DMS79 treated with DMSO at 0.1 percent for 48 hours (cell line): ENCODE results near the gene ADGRG7.
"Not testable (repeated sequence)": the region's sequence is repeated elsewhere in the genome, so short reads cannot be mapped to it uniquely, and the experiment has no call there.

Experiments
- DNase-seq: peaks from one replicate; lab custom pipeline; 2025; lab: John Stamatoyannopoulos, UW

ADGRG7 gene

DNA sequence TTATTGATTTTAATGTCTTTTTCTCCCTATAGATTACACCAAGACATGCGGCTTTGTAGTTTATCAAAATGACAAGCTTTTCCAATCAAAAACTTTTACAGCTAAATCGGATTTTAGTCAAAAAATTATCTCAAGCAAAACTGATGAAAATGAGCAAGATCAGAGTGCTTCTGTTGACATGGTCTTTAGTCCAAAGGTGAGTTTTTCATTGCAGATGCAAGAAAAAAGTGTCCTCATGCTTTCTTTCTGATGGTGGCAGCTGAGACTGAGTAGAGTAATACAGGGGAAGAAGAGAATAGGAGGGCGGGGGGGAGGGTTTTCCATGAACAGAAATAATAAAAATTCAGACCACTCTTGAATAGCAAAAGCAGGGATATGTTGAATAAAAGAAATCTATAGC, 36.5 kb downstream of the ADGRG7 start:
- DNase-seq: no peak

DNA sequence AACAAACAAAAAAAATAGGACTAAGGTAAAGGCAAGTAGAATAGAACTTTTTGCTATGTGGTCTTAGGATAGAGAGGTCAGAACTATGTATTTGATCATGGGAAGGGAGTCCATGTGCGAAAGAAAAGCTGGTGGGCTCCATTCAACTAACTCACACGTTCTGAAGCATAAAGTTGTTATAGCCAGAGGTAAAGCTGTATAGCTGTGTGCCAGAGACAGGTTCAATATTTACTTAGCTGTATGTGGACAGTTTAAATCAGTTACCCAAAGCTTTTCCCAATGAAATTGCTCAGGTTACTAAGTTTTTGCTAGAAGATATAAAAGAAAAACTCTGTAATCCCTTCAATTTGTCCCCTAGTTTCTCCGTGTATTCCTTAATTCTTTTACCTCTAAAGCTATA, 37.8 kb downstream of the ADGRG7 start:
- no peak for DNase-seq

DNA sequence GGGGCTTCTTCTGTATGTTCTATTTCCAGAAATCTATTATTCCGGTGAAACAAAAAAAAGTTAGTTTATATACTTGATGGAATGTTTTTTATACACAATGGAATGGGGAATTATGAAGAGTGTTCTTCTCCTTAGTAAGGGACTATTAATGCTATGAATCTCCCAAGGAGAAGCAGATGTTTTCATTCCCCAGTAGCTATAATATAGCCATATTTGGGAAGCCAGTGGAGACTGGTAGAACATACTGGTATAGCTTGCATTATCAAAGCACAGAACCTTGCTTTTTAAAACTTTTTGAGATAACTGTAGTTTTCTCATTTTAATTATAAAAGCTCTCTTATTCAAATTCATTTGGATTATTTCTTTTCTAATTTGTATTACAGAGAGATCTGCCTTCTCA, 38.3 kb downstream of the ADGRG7 start:
- DNase-seq: no peak

DNA sequence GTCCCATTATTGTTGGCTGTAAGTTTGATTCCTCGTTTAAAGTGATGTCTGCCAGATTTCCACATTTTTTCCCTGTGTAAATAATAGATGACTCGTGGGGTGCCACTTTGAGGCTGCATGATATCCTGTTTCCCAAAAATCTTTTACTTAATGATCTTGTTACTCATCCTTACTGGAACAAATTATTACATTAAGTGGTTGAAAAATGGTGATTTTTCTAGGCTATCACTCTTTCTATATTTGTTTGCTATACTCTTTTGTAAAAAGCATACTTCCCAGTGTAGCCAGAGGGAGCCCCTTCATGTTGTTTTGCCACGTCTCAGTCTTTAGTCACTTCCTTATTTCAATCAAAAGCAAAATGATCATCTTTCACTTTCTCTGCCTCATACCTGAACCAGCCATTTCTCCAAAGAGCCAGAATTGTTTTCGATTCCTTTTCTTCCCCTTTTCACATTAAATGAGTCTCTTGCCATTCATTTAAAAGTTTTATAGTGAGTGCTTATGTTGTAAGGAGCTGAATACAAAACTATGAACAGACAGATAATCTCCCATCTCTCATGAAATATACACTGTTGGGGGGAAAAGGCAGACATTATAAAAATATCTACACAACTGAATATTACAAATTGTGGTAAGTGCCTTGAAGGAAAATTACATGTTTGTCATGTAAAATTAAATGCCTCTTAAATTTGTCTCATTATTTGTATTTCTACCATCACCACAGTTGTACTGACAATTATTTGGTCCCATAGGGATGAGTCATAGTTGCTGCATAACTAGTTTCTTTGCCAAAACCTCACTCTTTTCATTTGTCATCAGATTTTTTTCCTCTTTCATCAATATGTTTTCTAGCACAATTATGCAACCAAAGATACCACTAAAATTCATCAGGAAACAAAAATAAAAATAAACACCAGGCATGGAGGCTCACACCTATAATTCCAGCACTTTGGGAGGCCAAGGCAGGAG, 41.5 kb downstream of the ADGRG7 start:
- no peak for DNase-seq

DNA sequence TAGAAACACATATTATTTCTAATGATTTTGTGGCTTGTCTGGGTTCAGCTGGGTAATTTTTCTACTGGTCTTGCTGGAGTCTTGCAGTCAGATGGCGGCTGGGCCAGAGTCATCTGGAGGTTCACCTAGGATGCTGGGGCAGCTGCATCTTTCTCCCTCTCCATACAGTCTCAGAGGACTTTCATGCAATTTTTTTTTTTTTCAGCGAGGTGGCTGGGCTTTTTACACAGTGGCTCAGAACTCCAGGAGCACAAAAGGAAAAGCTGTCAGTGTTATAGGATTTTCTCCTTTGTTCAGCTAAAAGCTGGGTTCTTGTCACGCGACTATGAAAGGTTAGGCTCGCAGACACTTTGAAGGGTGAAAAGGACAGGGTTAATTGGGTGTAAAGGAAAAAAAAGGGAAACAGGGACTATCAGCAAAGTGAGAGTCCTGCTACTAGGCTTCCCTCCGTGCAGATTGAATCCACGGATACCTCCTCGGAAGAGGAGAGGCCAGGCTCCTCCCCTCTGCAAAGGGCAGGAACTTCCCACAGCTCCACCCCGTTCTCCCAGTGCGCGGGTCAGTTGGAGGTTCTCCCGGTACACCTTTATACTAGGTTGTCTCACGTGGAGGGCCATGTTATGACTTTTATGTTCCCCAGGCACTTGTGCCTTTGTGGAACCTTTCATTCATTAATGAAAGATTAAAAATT, 44.3 kb downstream of the ADGRG7 start:
- no peak for DNase-seq

DNA sequence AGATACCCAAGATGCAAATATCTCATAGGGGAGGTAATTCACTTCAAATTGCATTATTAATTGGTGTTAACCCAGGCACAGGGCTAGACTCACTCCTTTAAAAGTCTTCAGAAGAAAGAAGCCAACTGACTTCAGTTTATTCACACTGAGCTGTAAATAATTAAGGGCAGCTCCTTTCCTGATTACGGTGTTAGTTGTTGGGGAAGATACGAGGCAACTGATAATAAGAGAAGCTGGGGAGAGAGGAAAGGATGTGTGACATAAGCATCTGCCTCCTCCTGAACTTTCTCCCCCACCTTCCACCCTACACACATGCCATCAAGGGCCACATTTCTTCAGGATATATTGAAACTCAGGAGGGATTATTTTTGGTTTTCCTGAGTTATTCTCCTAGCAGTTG, 47.5 kb downstream of the ADGRG7 start:
- no peak for DNase-seq

DNA sequence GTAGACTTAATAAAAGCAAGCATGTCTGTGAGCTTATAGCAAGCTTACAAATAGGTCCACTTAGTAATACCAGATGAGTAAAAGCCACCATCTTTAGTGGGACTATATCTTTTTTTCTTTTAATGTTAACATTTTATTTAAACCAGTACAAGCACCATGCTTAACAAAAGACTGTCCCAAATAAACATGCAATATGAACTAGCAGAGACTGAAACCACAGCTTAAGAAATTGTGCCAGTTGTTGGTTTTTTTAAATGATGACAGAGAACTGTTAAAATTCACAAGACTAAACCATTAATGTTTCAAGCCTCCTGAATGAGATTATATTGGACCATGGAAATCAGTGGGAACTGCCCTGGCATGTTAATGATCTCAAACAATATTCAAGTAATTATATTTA, 51.9 kb downstream of the ADGRG7 start:
- not testable (repeated sequence) for DNase-seq

DNA sequence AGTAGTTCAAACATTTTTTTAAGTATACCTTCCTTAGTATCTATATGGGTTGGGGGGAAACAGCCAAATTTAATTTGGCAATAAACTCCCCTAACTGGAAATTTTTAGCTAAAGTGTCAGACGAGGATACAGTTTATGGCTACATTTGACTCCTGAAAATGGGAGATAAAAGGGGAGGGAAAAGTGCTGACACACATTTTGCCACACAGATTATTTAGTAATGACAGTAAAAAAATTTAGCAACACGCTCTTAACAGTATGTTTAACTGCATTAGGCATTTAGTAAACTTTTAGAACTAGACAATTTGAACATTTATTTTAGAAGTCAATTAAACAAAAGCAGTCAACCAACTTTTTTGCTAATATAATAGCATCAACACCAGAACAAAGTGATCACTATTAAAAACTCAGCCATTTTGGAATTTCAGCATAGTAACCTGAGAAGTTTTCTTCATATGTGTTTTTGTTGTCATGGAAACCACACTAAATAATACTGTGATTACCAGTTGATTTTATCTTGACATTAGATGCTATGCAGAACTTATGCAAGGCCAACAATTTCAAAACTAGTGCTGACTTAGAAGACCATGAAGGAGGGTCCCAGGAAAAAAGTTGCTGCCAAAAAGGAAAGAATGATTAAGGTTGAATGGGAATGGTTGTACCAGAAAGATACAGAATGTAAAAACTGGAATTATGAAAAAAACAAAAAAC, 52.9 kb downstream of the ADGRG7 start:
- DNase-seq: no peak

DNA sequence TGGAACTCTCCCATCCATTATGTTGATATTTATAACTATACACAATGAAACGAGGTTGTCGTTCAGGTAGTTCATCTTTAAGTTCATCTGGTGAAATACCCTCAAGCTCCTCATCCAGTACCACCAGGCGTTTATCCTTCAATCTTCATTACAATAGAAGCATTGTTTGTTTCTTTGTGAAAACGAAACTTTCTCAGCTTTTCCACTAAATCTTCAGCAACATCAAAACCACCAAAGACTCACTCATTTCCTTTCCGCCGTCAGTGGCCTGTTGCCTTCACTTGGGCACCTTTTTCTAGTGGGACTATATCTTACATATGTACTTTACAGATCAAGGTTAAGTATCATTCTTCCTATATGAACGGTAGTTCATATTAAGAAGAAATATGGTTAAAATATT, 55.8 kb downstream of the ADGRG7 start:
- no peak for DNase-seq

DNA sequence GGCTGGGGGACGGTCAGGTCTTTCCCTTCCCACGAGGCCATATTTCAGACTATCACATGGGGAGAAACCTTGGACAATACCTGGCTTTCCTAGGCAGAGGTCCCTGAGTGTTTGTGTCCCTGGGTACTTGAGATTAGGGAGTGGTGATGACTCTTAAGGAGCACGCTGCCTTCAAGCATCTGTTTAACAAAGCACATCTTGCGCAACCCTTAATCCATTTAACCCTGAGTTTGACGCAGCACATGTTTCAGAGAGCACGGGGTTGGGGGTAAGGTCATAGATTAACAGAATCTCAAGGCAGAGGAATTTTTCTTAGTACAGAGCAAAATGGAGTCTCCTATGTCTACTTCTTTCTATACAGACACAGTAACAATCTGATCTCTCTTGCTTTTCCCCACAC, 57.3 kb downstream of the ADGRG7 start:
- not testable (repeated sequence) for DNase-seq

DNA sequence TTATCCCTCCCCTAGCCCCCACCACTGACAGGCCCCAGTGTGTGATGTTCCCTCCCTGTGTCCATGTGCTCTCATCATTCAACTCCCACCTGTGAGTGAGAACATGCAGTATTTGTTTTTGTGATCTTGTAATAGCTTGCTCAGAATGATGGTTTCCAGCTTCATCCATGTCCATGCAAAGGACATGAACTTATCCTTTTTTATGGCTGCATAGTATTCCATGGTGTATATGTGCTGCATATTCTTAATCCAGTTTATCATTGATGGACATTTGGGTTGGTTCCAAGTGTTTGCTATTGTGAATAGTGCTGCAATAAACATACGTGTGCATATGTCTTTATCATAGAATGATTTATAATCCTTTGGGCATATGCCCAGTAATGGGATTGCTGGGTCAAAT, 57.9 kb downstream of the ADGRG7 start:
- not testable (repeated sequence) for DNase-seq

DNA sequence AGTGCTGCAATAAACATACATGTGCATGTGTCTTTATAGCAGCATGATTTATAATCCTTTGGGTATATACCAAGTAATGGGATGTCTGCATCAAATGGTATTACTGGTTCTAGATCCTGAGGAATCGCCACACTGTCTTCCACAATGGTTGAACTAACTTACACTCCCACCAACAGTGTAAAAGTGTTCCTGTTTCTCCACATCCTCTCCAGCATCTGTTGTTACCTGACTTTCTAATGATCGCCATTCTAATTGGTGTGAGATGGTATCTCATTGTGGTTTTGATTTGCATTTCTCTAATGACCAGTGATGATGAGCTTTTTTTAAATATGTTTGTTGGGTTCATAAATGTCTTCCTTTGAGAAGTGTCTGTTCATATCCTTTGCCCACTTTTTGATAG, 61.6 kb downstream of the ADGRG7 start:
- DNase-seq: not testable (repeated sequence)

DNA sequence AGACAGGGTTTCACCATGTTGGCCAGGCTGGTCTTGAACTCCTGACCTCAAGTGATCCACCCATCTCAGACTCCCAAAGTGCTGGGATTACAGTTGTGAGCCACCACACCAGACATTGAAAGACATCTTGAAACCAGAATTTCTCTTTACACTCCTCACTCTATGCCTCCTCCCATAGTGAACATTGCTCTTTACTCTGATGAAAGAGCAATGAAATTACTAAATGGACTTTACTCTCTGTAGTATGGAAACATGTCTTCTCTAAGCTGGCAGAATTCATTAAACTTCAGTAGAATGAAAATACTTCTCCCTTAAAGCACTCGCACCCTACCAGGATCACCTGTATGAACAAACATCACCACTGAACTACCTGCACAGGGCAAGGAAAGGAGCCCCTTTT, 72.1 kb downstream of the ADGRG7 start:
- DNase-seq: no peak

DNA sequence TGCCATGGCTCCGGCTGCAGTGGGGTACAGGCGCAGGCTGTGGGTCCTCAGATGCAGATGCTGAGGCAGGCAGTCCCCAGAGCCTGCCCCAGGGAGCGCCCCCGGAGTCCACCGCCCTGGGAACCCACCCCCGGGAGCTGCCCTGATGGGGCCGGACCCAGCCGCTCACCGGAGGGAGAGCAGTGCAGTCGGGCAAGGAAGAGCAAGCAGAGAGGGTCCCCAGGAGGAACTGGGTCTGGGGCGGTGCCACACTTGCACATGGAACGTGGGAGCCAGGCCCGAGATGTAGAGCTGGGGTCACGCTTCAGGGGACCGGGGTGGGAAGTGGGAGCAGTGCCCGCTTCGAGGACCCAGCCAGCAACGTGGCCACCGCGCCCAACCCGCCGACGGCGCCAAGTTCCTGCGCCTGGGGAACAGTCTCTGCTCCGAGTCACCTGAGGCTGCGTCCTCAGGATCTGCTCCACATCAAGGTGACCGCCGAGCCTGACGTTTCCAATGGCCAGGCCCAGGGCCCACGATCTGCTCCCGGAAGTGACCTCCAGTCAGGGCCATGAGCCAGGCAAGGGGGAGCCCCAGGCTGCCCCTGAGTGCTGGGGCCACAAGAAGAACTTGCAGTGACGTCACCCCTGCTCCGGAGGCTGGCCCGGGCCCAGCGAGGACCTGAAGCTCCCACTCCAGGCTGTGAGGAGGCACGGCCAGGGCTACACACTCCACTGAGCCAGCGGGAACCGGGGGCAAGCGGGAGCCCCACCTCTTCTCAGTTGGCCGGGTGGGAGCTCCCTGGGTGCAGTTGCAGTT, 72.9 kb downstream of the ADGRG7 start:
- no peak for DNase-seq

DNA sequence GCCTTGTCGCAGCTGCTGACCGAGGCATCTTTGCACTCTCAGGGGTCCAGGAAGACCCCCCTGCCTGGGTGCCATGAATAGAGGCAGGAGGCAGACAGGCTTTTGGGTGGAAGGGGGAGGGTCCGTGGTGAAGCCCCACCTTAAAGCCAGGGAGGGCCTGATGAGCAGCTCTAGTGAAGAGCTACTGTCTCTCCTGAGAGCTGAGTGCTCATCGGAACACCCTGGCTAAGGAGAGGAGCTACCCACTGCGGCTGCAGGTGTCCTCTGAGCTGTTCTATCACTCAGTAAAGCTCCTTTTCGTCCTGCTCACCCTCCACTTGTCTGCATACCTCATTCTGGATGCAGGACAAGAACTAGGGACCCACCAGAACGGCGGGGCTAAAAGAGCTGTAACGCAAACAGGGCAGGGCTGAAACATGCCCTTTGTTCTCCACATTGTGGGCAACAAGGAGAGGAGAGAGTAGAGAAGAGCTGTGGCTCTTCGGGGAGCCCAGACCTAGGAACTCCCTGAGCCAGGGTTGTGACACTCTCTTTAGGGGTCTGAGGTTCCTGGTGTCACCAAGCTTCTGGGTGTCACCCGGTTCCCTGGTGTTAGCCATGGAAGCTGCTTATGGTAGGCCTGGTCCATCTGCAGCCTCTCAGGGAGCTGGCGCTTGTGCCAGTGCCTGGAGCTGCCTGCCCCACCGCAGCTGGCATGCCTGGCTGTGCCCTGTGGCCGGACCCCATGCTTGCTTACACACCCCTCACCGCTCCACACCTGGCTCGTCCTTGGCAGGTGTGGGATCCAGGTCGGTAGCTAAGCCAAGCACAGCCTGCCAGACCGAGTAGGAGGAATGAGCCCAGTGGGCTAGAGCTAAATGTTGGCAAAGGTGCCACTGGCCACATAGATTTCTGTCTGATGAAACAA, 73.7 kb downstream of the ADGRG7 start:
- DNase-seq: no peak

DNA sequence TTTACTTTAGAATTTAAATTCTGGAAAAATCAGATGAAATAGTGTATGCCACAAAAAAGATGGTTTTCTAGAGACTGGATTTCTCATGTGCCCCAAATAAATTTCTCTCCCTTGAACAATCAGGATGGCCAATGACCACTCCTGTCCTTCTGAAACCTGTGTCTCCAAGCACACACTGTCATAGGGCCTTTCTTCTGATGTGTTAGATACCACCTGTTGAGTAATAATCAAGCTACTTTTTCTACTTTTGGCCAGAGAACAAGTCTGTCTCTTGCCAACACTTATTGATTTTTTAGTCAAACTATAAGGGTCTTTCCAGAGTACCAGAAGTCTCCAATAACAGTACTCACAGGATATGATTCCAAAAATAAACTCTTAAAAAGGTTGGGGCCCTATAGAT, 83.8 kb downstream of the ADGRG7 start:
- no peak for DNase-seq

DNA sequence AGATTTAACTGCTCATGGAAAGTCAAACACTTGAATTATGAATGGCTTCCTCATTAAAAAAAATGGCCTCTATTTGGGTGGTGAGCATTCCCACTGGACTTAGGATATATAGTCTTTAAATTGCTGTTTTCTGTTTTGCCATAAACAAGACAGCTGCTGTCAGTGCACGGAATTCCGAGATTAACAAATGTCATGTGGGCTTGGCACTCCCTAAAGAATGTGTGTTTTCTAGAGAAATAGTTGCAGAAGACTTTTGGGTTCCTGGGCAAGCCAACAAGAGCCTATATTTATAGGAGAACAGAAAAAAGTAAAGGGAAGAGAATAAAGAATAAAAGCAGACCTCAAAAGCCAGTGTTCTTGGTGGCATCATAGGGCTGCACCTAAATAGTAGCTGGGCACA, 86.3 kb downstream of the ADGRG7 start:
- DNase-seq: no peak

DNA sequence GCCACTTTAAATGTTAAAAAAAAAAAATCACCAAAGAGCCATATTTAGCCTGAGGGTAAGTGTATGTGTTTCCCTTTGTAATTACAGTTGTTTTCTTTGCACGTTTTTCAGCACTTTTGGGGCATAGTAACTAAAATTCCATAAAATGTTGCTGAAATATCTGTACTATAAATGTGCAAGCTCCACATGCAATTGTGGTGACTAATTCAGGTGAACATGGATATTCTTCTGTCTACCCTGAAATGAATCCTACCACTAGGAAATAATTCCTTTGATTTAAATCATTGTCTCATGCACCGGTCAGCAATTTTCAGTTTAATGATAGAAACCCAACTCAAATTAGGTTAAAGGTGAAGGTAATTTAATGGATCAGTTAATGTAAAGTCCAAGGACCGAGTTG, 86.8 kb downstream of the ADGRG7 start:
- no peak for DNase-seq

DNA sequence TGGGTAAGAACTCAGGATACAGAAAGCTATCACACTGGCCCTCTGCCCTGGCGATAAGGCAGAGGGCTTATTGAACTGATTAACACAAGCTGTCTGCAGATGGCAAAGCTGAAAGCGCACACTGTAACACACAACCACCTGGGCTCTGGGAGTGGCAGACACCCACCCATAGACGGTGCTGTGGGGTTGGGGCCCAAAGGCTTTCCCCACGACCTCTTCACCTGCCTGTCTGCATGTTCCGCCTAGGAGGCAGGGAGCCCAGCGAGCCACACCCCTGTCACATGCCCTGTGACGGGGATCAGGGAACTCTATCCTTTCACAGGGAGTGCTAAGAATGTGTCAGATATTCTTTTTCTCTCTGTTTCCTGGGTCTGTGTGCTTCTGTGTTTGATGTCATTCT, 87.8 kb downstream of the ADGRG7 start:
- no peak for DNase-seq

DNA sequence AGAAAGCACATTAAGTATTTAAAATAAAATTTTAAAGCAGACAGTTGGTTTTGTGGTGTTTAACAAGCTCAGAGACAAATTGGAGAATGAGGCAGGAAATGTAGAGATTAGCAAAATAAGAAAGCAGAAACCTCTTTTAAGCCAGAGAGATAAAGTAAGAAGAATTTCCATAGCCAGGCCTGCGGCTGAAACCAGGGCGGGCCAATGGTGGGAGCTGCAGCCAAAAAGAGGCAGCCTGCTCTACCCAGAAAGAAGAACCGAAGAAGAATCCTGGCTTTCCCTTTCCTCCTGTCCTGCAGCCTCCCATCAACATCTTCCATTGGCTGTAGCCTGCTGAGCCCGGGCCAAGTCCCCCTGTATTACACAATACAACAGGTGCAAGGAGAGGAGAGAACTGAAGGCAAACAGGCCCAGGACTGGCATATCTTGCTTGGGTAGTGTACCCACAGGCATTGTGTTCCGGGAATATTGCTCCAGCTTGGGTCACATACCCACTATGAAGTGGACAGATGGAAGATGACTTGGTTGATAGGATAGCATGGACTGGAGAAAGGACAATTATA, 88.4 kb downstream of the ADGRG7 start:
- DNase-seq: no peak

DNA sequence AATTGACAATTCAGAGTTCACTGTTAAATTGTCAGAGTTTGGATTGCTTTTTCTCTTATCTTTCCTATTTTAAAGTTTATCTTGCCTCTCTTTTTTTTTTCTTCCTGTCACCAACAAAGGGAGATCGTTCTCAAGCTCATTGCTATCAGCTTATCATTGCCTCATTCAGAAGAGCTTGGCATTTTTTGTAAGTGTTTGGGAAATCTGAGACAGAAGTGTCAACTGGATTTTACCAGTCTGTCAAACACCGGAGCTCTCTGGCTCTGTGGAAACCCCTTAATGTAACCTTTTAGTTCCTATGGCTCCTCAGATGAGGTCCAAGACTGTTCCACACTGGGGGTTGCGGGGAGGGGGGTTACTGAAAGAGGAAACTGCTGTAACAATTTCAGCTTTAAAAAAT, 89.3 kb downstream of the ADGRG7 start:
- no peak for DNase-seq
